Thyroid gland (tissue), 4 donors: Measurements from ENCODE around the gene TSTD2.
"Not testable (repeated sequence)": the region's sequence is repeated elsewhere in the genome, so short reads cannot be mapped to it uniquely, and the experiment has no call there.

Source experiments
- POLR2A ChIP-seq, 2 donors: fragments of 450-650 bp; IDR thresholded peaks; one replicate each; pipeline ENCODE4 v1.6.1; 2017; ENCODE audit warnings: antibody characterized with exemption in 2 of 2, mild to moderate bottlenecking in 2 of 2, moderate library complexity in 1 of 2
- TF ChIP-seq, protein P1 (sequence below), 6 experiments: fragments of 200-600 bp in 3 of 6; fragments of 450-650 bp in 3 of 6; sonication (generic) in 3 of 6; IDR thresholded peaks; one replicate each; pipeline ENCODE4 v1.5.1; 2016 to 2019; ENCODE audit warnings: antibody characterized with exemption in 6 of 6, mild to moderate bottlenecking in 2 of 6, inconsistent platforms in 1 of 6, moderate library complexity in 1 of 6

GRCh38 chr9:97574101-97574571, 59.0 kb downstream of the TSTD2 start:
- TF ChIP-seq, protein P1, sequence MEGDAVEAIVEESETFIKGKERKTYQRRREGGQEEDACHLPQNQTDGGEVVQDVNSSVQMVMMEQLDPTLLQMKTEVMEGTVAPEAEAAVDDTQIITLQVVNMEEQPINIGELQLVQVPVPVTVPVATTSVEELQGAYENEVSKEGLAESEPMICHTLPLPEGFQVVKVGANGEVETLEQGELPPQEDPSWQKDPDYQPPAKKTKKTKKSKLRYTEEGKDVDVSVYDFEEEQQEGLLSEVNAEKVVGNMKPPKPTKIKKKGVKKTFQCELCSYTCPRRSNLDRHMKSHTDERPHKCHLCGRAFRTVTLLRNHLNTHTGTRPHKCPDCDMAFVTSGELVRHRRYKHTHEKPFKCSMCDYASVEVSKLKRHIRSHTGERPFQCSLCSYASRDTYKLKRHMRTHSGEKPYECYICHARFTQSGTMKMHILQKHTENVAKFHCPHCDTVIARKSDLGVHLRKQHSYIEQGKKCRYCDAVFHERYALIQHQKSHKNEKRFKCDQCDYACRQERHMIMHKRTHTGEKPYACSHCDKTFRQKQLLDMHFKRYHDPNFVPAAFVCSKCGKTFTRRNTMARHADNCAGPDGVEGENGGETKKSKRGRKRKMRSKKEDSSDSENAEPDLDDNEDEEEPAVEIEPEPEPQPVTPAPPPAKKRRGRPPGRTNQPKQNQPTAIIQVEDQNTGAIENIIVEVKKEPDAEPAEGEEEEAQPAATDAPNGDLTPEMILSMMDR (IDR thresholded peaks at IDR 0.05), result not testable (repeated sequence)
- not testable (repeated sequence) for TF ChIP-seq POLR2A (IDR thresholded peaks at IDR 0.05)
